ENCODE data around the gene TLCD3B.

The TLCD3B gene

GRCh38 chr16:30063893-30064728 lies 33.0 kb upstream of the TLCD3B start:
- peaks cover 45 to 53% of the 10 kb centered on the region in 2 experiments for H3K4me1 ChIP-seq (ENCODE audit: control insufficient read depth in 1 of 2, insufficient read depth in 1 of 2, low read depth in 1 of 2, low read length in 1 of 2)
- no peak for TF ChIP-seq CTCF (IDR thresholded peaks at IDR 0.05)
- peak overlapping the region; percentile 96 to 100 for H3K4me3 ChIP-seq (ENCODE audit: low read depth in 1 of 2, low read length in 1 of 2)
- H3K9me3 ChIP-seq: no peaks in the 10 kb centered on the region
- H3K27ac ChIP-seq: peak overlapping the region; percentile 99
- H3K36me3 ChIP-seq: peaks cover 22% of the 10 kb centered on the region
- H3K27me3 ChIP-seq: no peaks in the 10 kb centered on the region

DNA sequence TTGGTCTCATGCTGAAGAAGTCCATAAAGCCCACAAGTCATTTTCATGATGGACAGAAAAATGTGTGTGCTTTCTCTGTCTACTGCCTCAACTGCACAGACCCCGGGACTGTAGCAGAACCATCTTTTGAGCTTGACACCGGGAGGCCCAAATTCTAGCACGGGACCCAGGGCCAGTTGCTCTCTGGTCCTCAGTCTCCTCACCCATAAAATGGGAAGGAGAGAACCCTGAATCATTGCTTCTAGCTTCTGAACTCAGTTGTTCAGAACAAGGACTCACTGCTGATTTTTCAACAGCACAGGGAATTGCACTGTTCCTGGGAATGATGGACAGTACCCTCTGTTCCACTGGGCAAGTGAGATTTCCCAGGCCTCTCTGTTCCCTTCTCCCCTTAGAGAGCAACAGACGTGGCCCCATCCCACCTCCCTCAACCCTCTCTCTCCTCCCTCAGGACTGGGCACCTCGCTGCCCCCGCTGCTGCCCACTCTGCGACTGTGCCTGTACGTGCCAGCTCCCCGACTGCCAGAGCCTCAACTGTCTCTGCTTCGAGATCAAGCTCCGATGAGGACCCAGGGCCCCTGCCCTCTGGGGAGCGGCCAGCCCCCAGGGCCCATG lies 32.3 kb upstream of the TLCD3B start:
- Histone ChIP-seq H3K27ac (peak overlapping the region; percentile 99), H3K27me3 (no peaks in the 10 kb centered on the region), H3K9me3 (no peaks in the 10 kb centered on the region), H3K4me3 (ENCODE audit: low read depth in 1 of 2, low read length in 1 of 2) (peak overlapping the region; percentile 96 to 100), H3K4me1 (ENCODE audit: control insufficient read depth in 1 of 2, insufficient read depth in 1 of 2, low read depth in 1 of 2, low read length in 1 of 2) (peaks cover 38 to 46% of the 10 kb centered on the region in 2 experiments), H3K36me3 (peaks cover 15% of the 10 kb centered on the region)
- TF ChIP-seq CTCF (IDR thresholded peaks at IDR 0.05): no peak

DNA sequence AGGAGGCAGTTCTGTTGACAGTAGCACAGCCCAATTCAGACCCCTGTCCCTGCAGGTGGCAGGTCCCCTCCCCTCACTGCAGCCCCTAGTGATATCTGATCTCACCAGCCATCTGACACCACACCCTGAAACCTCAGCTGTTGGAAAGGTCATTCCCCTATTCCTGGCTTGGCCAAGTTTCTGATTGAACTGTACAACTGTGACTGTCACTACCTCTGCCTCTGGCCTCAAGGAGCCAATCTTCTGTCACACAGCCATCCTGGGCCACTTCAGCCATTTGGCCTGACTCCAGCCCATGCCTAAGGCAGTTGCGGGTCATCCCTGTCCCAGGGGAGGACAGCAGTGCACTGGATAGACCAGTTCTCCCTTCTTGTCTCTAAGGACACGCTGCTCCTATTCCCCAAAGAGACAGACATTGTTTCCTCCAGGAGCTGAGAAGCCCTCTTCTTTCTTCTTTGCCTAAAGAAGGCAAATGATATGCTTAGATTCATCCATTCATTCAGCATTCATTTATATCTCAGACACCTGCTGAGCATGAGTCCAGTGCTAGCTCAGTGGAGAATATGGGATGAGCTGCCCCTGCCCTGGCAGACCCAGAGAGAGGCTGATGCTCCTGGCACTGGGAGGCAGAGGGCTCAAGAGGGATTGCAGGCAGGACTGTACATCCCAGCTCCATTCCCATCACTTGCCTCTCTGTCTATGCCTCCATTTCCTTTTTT lies 29.9 kb upstream of the TLCD3B start:
- no peak for TF ChIP-seq CTCF (IDR thresholded peaks at IDR 0.05)
- H3K36me3 ChIP-seq: no peaks in the 10 kb centered on the region
- no peaks in the 10 kb centered on the region for H3K9me3 ChIP-seq

DNA sequence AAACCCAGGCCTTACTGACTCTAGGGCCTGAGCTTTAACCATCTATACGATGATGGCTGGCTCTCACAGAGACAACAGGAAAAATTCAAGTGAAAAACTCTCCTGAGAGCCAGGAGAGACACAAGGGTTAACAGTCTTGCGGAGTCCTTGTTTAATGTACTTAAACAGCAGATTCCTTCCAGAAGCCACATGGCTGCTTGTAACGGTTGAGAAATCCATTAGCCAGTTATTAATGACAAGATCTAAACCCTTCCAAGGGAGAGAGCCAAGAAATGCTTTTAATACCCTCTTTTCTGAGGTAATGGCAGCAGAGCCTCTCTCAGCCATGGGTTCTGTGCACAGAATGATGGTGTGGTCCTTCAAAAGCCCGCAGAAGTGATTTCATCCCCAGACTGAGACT lies 29.3 kb upstream of the TLCD3B start:
- no peak for TF ChIP-seq CTCF (IDR thresholded peaks at IDR 0.05)
- no peaks in the 10 kb centered on the region for H3K27me3 ChIP-seq
- no peak overlapping the region for H3K27ac ChIP-seq
- no peak overlapping the region for H3K4me3 ChIP-seq (ENCODE audit: low read depth in 1 of 2, low read length in 1 of 2)
- no peaks in the 10 kb centered on the region for H3K36me3 ChIP-seq
- peaks cover 23% of the 10 kb centered on the region in 2 experiments for H3K4me1 ChIP-seq (ENCODE audit: control insufficient read depth in 1 of 2, insufficient read depth in 1 of 2, low read depth in 1 of 2, low read length in 1 of 2)
- H3K9me3 ChIP-seq: no peaks in the 10 kb centered on the region

More for the DNA sequence above, 29.9 kb upstream of the TLCD3B start:
- Histone ChIP-seq H3K4me1 (ENCODE audit: control insufficient read depth in 1 of 2, insufficient read depth in 1 of 2, low read depth in 1 of 2, low read length in 1 of 2) (peaks cover 23% of the 10 kb centered on the region in 2 experiments), H3K4me3 (ENCODE audit: low read depth in 1 of 2, low read length in 1 of 2) (no peak overlapping the region), H3K27me3 (no peaks in the 10 kb centered on the region), H3K27ac (no peak overlapping the region)

DNA sequence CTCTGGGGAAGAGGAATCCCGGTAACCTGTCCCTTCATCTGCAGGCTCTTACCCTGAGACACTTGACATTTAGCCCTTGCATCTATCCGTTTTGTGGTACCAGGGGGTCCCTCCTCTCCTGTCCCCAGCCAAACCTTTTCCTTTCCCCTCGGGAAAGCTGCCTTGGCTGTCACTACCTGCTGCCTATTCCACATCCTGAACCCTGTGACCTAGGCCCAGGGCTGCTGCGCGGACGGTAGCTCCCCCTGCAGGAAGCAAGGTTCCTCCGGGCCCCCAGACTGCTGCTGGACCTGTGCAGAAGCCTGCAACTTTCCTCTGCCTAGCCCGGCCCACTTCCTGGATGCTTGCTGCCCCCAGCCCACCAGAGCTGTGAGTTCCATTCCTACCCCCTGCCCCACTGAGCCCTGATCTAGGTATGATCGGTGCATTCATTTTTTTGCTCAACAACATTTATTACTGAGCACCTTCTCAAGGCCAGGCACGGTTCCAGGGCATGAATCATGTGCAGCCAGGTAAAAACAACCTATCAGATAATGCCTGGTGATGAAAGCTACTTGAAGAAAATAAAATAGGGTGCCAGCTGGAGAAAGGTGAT lies 24.0 kb upstream of the TLCD3B start:
- no peaks in the 10 kb centered on the region for H3K9me3 ChIP-seq
- no peak overlapping the region for H3K27ac ChIP-seq
- no peaks in the 10 kb centered on the region for H3K27me3 ChIP-seq
- H3K36me3 ChIP-seq: no peaks in the 10 kb centered on the region
- no peak overlapping the region for H3K4me3 ChIP-seq (ENCODE audit: low read depth in 1 of 2, low read length in 1 of 2)
- TF ChIP-seq CTCF (IDR thresholded peaks at IDR 0.05): no peak
- H3K4me1 ChIP-seq (ENCODE audit: control insufficient read depth in 1 of 2, insufficient read depth in 1 of 2, low read depth in 1 of 2, low read length in 1 of 2): peaks cover 10 to 16% of the 10 kb centered on the region in 2 experiments
